GM12801 (cell line): ENCODE results near the gene PRG3.

ENCODE experiments used
- TF ChIP-seq, protein P1 (sequence below): IDR thresholded peaks from one replicate; pipeline ENCODE4 v1.5.1; 2011; ENCODE audit warnings: control low read depth; ENCODE audit not compliant: insufficient read length; ENCODE audit errors: extremely low read depth

The PRG3 gene

GRCh38 chr11:57359896-57360690, 20.9 kb downstream of the PRG3 start:
- TF ChIP-seq, protein P1, sequence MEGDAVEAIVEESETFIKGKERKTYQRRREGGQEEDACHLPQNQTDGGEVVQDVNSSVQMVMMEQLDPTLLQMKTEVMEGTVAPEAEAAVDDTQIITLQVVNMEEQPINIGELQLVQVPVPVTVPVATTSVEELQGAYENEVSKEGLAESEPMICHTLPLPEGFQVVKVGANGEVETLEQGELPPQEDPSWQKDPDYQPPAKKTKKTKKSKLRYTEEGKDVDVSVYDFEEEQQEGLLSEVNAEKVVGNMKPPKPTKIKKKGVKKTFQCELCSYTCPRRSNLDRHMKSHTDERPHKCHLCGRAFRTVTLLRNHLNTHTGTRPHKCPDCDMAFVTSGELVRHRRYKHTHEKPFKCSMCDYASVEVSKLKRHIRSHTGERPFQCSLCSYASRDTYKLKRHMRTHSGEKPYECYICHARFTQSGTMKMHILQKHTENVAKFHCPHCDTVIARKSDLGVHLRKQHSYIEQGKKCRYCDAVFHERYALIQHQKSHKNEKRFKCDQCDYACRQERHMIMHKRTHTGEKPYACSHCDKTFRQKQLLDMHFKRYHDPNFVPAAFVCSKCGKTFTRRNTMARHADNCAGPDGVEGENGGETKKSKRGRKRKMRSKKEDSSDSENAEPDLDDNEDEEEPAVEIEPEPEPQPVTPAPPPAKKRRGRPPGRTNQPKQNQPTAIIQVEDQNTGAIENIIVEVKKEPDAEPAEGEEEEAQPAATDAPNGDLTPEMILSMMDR: no peak

DNA sequence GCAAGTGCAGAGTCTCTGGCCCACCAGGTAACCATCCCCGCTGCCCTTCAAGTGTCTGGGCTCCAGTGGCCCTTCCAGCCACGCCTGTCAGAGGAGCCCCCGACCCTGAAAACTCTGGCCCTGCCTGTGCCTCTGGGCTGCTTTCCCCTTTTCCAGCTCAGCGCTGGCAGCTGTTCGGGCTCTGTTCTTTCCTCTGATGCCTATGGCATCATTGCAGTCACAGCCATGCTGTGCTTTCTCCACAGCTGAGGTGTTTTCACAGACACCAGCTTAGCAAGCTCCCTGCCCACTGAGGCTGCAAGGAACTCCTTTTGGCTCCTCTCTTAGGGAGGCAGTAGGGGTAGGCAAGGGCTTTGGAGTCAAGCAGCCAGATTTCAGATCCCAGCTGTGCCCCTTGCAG, 21.6 kb downstream of the PRG3 start:
- TF ChIP-seq, protein P1: no peak

- TF ChIP-seq, protein P1: no peak
Measured at GRCh38 chr11:57358991-57359390, 22.0 kb downstream of the PRG3 start.

DNA sequence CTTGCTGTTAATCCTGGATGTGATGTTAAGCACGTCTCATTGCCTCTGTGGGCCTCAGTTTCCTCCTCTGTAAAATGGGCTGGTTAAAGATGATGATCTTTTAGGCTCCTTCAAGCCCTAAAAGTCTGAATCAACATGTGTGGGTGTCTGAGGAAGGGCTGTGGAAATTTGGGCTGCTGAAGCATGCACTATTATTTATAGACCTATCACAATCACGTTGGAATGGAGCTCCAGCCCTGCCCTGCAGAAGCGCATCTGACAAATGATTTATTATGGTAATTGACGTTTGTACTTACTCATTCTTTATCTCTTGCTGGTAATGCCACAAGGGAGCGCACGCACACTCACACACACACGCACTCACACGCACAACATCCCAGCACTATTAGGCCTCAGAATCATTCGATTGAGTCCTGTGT, 22.4 kb downstream of the PRG3 start:
- TF ChIP-seq, protein P1: no peak

GRCh38 chr11:57357856-57358255, 23.1 kb downstream of the PRG3 start:
- TF ChIP-seq, protein P1: no peak

GRCh38 chr11:57357310-57357709, 23.6 kb downstream of the PRG3 start:
- TF ChIP-seq, protein P1: no peak

GRCh38 chr11:57356268-57356667, 24.7 kb downstream of the PRG3 start:
- TF ChIP-seq, protein P1: no peak
